WTC11 (cell line): ENCODE results near the gene SLCO4C1.

Source experiments
- CTCF ChIP-seq: fragments of 200-600 bp; IDR thresholded peaks from 2 replicates; pipeline ENCODE4 v1.8.0; 2022; ENCODE audit warnings: antibody characterized with exemption
- USF2 ChIP-seq: sonication (generic); formaldehyde crosslinking; IDR thresholded peaks from 2 replicates; pipeline ENCODE4 v1.8.1; 2023; ENCODE audit warnings: mild to moderate bottlenecking, missing genetic modification reagents, moderate library complexity

- no peak for TF ChIP-seq CTCF
- TF ChIP-seq USF2 (CRISPR knock-in tag), result no peak
These were observed 28.6 kb upstream of the SLCO4C1 start for GRCh38 chr5:102324714-102325113.
